ENCODE data around the gene LRRC46. TPM values are rescaled to one million over a fixed set of nuclear protein-coding genes. Genes with fewer than 3 reads are reported as not detected.

LRRC46 gene
- total RNA-seq, 1 experiment from 2014 or later: 0.39 TPM

GRCh38 chr17:47840742-47841487 is 9.4 kb downstream of the LRRC46 start, which contains the start of gene SCRN2 (continued):
- TF ChIP-seq ZNF512 (CRISPR knock-in tag; IDR thresholded peaks at IDR 0.05; ENCODE audit: borderline replicate concordance) (no peak), ATF3 (CRISPR knock-in tag; conservative IDR thresholded peaks at IDR 0.05) (no peak), USF2 (CRISPR knock-in tag; IDR thresholded peaks at IDR 0.05) (peak; percentile 80), ZNF317 (CRISPR knock-in tag; IDR thresholded peaks at IDR 0.05; ENCODE audit: borderline replicate concordance, low read depth) (no peak), FOXK1 (CRISPR knock-in tag; IDR thresholded peaks at IDR 0.05) (0 out of 2 replicates have a peak, but pooled peaks have one; percentile 31), CTCF (IDR thresholded peaks at IDR 0.05) (peak; percentile 87), NFYB (CRISPR knock-in tag; conservative IDR thresholded peaks at IDR 0.05; ENCODE audit: low read depth) (peak; percentile 80), USF1 (CRISPR knock-in tag; IDR thresholded peaks at IDR 0.05) (peak; percentile 84), NR1H2 (CRISPR knock-in tag; IDR thresholded peaks at IDR 0.05) (no peak), E2F1 (CRISPR knock-in tag; IDR thresholded peaks at IDR 0.05) (no peak)

GRCh38 chr17:47841488-47842291 is 10.2 kb downstream of the LRRC46 start:
- ChIA-PET CTCF (interaction anchor here (0.7 to 19.3 kb wide), 28 partner anchors 10 to 208 kb away, joined by 3 to 1122 read pairs (median 8); partner anchors contain the start of genes CDK5RAP3, LRRC46, MRPL10 and OSBPL7), POLR2A (interaction anchor here (0.8 to 1.8 kb wide), 4 partner anchors 43 to 192 kb away, joined by 3 to 8 read pairs (median 5); partner anchors contain the start of genes KPNB1 and SP2)
- Mint-ChIP-seq H3K4me3 (peak overlapping the region; percentile 95), H3K36me3 (no peaks in the 10 kb centered on the region), H3K27me3 (ENCODE audit: low read depth) (peaks cover 26% of the 10 kb centered on the region), H3K4me1 (peaks cover 48% of the 10 kb centered on the region), H3K27ac (no peak overlapping the region), H3K9me3 (no peaks in the 10 kb centered on the region)
- DNase-seq (ENCODE audit: low spot score) (no peak), ATAC-seq (peak; percentile 2)
- no peak for TF ChIP-seq ETV6 (CRISPR knock-in tag; IDR thresholded peaks at IDR 0.05)
- 0 out of 2 replicates have a peak, but pooled peaks have one; percentile 5 for TF ChIP-seq MAX (CRISPR knock-in tag; IDR thresholded peaks at IDR 0.05)
- peak; percentile 33 for TF ChIP-seq CTCF (IDR thresholded peaks at IDR 0.05)
